Occipital lobe (tissue), 2 donors: ENCODE data around the gene PMPCA. TPM values are rescaled to one million over a fixed set of nuclear protein-coding genes. Genes with fewer than 3 reads are reported as not detected.

Source experiments
- DNase-seq: peaks from one replicate; lab custom pipeline; 2025; lab: John Stamatoyannopoulos, UW
- total RNA-seq: library from RNA; depleted of rRNA; stranded (reverse); fragments of >200 nt; gene quantifications from one replicate; pipeline ENCODE4 v1.2.3, GENCODE V29; 2014

PMPCA gene, protein sequence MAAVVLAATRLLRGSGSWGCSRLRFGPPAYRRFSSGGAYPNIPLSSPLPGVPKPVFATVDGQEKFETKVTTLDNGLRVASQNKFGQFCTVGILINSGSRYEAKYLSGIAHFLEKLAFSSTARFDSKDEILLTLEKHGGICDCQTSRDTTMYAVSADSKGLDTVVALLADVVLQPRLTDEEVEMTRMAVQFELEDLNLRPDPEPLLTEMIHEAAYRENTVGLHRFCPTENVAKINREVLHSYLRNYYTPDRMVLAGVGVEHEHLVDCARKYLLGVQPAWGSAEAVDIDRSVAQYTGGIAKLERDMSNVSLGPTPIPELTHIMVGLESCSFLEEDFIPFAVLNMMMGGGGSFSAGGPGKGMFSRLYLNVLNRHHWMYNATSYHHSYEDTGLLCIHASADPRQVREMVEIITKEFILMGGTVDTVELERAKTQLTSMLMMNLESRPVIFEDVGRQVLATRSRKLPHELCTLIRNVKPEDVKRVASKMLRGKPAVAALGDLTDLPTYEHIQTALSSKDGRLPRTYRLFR
- 23.6 TPM for total RNA-seq

DNA sequence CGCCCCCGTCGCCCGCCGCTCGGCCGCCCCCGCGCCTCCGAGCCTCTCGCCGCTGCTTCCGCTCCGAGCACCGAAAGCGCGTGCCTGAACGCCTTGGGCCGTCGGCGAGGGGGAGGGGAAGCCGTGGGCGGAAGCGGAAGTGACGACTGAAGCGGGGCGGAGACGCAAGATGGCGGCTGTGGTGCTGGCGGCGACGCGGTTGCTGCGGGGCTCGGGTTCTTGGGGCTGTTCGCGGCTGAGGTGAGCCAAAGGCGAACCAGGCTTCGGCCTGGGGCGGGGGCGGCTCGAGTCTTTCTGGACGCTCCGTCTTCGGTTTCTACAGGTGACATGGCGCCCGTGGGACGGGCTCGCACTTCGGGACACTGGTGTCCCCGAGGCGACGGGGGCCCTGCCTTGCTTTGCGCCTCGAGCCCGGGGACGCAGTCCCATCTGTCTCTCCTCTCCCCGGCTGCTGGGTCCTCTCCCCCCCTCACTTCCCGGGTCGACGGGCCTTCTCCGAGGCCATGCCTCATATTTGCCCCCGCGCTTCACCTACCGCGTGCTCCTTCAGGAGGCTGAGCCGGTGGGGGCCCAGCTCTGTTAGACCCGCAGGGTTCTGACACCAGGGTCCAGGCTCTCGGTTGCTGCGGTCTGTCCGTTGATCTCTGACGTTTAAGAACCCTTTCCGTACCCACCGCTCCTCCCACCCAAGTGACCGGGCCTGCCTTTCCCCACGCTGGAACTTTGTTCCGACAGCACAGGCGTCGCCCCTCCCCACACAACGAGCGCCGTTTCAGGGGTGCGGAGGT, at the start of gene PMPCA, which contains the start of gene ENTR1:
Gene PMPCA, plus strand, starts transcription at position 159 of the 788 bp plus-strand sequence. Its CDS starts 11 bp downstream, at position 170.
Gene ENTR1, minus strand, starts transcription at position 115 of the 788 bp plus-strand sequence. CDS start 217 bp downstream, outside the sequence.
- peak; percentile 80 for DNase-seq

DNA sequence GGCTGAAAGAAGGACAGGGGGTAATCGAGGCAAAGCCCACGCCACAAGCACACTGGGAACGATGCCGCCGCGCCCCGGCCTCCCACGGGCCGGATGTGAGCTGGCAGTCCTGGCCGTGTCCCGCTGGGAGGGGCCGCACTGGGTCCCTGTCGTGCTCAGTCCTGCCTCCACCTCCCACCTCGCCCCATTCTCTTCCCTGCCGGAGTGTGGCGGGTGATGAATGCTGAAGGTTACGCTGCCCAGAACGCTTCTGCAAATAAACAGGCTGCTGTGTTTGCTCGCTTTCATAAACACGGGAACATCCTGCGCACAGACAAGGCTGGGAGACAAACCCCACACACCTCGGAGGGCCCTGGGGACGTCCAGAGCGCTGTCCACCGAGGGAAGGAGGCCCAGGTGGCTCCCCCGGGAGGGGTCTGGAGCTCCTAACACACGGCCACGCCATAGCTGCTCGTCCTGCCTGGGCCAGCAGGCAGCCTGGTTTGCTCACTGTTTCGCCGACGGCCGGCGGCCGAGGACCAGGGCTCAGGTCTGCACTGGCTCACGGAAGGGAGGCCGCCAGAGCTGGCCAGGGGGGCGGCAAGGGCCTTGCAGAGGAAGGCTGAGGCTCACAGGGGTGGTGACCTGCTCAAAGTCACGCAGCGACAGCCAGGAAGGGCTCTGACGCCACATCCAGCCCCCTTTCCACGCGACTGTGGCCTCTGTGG, 49.3 kb upstream of the PMPCA start:
- no peak for DNase-seq

DNA sequence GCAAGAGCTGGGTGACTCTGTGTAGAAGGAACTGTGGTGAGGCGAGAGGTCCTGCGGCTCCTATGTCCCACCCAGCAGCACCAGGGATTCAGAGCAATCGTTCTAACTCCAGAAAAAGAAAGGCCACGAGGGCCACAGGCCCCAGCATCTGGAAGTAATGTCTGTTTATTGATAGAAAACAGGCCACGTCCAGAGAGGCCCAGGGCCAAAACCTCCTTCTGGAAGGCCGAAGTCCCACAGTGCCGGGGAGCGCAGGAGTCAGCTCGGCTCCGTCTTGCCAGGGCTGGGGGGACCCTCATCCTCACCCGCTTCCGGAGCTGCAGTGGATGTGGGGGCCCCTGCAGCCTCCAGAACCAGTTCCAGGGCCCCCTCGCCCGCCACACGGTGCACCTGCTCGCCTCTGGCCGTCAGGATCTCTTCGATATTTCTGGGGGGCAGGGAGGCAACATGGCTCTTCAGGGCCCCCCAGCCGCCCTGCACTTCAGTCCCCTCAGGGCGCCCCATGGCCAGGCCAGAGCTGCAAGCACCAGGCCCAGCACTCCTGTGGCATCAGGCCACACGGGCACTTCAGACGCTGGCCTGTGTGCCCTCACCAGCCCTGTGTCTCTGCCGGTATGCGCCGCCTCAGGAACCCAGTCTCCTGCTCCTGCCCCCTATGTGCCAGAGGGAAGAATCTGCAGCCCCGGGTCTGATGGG, 48.6 kb upstream of the PMPCA start:
- no peak for DNase-seq

DNA sequence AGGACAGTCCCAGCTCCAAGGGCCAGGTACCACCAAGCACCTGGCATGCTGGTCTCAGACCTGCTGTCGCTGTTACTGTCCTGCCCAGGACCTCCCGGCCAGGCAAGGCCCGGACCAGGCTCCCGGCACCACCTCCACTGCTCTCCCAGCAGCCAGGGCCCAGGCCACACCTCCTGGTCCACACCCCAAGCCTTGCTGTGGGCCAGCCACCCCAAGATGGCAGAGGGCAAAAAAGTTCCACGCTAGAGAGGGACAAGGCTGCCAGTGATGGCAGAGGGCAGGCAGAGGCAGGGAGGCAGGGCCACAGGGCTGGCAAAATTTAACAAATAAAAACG, 48.0 kb upstream of the PMPCA start:
- no peak for DNase-seq

DNA sequence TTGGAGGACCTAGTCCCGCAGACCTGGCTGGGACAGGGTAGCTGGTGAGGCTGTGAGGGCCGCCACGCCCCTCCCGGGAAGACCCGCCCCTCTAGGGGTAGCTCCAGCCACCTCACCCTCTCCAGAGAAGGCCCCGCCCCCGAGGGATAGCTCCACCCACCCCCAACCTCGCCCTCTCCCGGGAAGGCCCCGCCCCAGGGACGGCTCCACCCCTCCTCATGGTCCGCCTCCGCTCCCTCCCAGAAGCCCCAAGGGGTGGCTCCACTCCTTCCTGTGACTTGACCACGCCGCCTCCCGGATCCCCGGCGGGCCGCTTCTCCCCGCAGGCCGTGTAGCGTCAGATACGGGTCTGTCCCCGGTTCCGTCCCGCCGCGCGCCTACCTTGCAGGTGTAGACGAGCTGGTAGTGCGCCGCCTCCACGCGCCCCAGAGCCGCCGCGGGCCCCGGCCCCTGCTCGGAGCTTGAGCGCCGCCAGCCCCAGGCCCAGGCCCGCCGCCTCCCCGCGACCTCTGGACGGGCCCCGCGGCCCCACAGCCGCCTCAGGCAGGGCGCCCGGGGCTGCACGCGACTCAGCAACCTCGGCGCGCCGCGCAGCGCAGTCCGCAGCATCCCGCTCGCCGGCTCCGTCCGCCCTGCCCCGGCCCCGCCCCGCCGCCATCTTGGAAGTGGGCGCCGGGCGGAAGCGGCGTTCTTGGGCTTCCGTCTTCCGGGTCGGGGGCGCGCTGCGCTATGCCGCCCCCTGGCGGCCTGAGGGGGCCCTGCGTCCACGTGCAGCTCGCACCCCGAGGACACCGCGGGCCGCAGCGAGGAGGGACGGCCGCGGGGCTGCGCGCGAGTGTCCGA, 47.1 kb upstream of the PMPCA start, which contains the start of gene DNLZ:
Gene DNLZ, minus strand, starts transcription at position 639 of the 843 bp plus-strand sequence. Its CDS starts 30 bp downstream, at position 609.
- DNase-seq: peak; percentile 93

DNA sequence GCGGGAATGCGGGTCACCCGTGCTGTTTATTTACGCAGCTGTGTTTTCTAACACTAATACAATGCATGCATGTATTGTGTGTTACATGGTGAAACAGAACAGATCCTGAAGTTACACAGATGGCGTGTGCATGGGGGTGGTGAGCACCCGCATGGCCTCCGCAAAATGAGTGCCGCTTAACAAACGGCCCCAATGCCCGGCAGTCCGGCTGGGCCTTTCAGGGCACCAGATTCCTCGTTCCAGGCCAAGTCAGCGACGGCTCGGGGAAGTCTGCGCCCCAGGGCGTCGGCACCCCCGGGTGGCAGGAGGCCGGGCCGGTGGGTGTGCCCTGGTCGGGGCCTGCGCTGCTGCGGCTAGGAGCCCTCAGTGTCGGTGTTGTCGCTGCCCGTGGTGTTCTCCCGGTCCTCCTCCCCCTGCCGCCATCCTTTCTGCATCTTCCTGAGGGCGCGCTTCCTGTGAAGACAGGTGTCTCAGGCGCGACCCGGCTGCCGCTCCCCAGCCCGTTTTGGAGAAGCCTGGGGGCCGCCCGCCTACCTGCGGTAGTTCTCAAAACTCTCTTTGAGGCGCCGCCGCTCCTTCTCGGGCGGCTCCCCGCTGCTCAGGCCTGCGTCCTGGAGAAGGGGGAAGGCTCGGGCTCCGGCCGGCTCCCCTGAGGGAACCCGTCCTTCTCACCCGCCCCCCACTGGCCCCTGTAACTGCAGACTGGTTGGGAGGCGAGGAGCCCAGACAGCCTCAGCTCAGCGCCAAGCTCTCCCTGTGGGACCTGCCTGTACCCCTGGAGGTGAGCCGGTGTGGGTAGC, 46.3 kb upstream of the PMPCA start:
- DNase-seq: no peak

DNA sequence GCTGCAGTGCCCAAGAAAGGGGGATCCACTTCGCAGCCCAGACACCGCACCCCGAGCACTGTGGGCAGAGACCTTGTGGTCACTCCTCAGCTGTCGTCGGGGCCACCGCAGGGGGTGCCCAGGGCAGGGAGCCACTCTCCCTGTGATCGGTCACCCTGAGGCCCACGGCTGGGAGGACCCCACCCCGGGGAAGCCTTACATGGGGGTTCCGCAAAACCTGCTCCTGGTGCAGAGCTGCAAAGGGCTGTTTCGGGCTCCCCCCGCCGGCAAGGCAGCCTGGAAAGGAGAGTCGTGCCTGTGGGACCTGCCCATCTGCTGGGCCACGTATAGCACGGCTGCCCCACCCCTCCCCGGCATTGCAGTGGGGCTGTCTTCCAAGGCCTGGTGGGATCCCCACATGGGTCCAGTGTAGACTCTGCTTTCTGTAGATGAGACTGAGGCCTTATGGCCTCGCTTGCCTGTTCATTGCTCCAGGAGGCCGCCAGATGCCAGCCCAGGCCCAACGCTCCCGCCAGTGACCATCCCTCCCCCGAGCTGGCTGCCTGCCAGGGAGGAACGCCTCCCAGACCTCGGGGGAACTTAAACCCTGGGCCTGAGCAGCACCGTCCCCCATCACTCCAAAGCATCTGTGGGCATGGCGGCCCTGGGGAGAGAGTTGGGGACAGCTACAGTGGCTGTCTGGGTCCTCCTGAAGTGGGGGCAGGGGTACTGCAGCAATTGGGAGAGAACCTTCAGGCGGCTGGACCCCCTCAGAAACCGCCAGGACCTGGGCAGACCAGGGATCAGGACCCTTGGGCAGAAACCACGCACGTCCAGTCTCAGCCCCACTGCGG, 45.3 kb upstream of the PMPCA start:
- no peak for DNase-seq

DNA sequence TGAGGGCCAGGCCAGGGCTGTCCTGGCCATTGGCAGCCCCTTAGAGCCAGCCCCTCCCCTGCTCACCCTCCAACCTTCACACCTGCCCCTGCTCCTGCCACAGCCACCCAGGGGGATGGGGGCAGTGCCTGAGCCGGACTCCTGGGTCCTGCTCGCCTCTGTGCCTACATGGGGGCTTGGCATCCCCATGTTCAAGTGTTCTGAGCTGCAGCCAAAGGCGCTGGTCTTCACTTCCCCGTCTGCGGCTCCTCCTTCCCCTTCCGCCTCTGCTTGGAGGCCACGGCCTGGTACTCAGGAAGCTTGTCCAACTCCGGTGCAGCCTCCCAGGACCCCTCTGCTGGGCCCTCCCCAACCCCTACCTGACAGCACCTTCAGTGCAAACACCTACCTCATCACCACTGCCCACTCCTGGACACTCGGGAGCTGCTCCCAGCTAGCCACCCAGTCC, 44.7 kb upstream of the PMPCA start:
- DNase-seq: no peak

DNA sequence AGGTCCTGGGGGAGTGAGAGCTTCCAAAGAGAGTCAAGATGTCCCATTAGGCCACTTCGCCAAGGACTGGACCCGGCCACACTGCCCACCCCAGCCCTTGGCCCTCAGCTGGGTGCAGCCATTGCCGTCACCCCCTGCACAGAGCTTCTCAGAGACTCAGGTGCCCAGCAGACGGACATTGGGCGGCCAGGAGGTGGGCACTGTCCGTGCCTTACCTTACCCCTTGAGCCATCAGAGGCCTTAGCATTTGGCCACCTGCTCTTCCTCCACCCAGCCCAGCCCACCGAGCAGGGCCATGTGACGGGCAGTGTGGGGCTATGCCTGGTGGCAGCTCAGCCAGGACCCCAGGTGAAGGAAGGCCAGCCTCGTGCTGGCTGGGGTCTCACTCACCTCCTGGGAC, 43.6 kb upstream of the PMPCA start:
- DNase-seq: no peak

DNA sequence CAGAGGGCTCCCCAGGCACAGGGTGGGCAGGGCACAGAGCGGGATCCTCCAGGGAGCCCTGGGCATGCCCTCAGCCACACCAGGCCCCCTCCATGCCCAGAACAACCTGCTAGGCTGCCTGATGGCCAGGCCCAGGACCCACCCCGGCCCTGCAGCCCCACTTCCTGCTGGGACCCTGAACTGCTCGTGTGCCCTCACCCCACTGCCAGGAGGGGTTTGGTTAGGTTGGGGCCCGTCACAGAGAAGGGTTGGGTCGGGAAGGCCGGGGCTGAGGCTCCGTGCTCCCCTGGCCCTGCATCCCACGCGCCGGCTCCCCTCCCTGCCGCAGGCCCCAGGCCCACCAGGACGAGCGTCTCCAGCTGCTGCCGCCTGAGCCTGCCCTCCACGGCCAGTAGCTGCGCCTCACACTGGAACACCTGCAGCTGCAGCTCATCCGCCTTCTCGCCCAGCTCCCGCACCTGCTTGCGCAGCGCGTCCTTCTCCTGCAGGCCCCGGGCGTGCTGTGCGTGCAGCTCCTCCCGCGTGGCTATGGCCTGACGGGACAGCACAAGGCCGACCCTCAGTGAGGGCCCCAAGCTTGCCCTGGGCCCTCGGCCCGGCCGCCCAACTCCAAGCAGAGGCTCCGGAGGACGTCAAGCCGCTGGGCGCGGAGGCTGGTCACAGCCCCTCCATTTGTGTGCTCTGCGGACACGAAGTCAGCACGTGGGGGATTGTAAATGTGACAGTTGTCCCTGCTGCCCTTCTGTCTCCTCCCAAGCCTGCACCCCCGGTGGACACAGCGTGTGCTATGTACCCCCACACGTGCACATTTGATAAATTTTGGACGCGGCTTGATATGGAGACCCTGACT, 42.9 kb upstream of the PMPCA start:
- no peak for DNase-seq

DNA sequence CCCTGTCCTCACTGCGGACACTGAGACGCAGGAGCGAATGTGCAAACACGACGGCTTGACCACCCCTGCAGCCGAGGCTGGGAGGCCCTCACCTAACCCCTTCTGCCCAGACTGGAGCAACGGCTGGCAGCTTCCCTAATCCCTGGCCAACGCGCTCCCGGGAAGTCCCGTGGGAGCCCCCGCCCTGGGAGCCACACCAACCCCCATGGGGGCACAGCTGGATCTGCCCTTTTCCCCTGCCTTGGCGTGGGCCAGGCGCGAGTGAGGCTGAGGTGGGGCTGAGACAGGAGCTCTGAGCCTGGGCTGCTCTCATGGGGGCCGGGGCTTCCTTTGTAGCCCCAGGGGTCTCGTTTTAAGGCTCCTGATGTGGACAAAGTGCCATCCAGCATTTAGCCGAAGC, 42.3 kb upstream of the PMPCA start:
- DNase-seq: no peak

DNA sequence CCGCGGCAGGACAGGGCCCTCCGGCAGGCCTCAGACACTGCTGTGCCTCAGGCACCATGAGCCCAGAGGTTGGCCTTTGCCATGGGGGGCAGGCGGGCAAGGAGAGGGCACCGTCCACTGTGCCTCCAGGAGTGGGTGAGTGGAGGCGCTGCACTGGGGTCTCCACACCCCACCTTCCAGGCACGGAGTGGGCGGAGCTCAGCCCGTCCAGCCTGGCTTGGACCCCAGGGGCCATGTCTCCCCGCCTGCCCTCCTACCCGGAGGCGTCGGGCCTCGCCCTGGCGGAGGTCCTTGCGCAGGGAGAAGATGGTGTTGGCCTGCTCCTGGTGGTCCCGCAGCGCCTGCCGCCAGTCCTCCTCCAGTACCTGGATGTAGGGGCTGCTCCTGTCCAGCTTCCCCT, 40.4 kb upstream of the PMPCA start:
- no peak for DNase-seq

DNA sequence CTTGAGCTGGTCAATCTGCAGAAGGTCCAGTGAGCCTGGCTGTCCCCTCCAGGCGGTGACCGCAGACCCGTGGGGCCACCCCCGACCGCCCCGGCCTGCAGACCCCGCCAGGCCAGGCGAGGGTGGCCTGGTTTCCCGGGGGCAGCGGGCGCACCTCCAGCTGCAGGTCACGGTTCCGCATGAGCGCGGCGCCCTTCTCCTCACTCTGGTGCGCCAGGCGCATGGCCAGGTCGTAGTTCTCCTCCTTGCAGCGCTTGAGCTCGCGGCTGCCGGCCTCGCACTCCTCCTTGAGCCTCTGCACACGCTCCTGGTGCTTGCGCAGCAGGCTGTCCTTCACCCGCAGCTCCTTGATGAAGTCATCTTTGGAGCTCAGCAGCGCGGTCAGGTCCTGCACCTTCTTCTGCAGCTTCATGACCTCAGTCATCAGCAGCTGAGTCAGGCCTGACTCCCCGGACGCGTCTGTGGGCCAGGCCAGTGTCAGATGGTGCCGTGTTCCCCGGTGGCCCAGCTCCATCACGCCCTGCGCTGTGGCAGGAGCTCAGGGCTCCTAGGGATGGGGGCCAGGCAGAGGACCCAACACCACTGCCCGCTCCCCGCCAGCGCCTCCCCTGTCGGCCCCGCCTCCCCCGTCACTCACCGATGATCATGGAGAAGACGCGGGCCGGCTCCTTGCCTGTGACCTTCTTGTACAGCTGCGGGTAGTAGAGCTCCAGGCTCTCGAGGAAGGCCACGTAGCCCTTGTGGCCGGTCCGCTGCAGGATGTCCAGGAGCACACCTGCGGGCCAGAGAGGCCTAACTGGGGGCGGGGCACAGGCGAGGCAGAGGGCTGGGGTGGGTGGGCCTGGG, 39.5 kb upstream of the PMPCA start:
- no peak for DNase-seq

DNA sequence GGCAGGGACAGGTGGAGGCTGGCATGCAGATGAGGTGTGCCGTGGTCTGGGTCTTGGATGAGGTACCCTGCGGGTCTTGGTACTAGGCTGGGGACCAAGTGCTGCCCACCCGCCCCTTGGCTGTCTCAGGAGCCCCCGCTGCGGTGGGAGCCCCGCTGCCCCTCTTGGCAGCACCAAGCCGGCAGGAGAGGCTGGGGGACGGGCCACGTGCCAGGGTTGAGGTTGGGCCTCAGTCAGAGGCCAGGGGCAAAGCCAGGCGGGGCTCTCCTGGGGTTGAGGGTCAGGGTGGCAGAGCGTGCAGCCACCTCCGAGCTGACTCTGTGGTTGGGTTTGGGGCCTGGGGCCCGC, 39.0 kb upstream of the PMPCA start:
- no peak for DNase-seq

DNA sequence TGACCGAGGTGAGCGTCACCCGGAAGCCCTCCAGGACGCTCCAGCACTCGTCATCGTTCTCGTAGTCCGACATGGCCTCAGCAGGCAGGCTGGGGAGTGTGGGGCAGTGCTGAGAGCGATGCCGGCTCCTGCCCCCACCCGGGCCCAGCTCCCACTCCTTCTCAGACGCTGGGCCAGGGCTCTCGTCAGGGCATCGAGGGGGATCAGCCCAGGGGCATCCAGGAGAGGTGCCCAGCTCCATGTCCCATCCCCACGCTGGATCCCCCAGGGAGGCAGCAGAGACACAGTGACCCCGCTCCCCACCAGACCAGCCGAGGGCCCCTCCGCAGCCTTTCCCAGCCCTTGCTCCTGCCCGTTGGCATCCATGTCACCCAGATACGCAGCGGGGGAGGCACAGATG, 38.5 kb upstream of the PMPCA start:
- no peak for DNase-seq

DNA sequence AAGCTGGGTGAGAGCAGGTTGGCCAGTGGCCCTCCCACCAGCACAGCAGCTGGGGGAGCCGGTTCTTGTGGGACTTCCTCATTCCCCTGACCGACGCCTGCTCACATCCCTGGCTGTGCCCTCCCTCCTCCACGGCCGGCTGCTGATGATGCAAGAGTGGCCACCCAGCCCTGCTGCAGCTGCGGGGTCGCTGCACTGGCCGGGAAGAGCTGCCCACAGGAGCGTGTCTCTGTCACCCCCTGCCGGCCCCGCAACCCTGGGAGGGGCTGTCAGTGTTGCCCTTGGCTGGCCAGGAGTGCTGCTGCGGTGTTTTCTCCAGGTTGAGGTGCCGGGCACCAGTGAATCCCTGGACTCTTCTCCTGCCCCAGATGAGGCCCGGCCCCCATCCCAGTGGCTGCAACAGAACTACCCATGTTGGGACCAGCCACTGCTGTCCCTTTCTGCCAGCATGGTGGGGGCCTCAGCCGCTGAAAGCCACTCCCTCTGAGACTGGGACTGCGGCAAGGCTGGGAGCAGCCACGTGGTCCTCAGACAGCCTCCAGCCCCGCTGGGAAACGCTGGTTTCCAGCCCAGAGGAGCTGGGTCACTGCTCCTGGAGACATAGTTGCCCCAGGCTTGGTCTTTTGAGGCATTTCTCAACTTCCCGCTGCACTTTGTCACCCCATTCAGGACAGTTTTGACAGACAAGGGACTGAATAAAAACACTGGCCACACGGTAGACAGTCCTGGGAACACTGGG, 37.7 kb upstream of the PMPCA start:
- no peak for DNase-seq
